ENCODE results near the gene ABI2.
"Not testable (repeated sequence)": the region's sequence is repeated elsewhere in the genome, so short reads cannot be mapped to it uniquely, and the experiment has no call there.

Gene ABI2

DNA sequence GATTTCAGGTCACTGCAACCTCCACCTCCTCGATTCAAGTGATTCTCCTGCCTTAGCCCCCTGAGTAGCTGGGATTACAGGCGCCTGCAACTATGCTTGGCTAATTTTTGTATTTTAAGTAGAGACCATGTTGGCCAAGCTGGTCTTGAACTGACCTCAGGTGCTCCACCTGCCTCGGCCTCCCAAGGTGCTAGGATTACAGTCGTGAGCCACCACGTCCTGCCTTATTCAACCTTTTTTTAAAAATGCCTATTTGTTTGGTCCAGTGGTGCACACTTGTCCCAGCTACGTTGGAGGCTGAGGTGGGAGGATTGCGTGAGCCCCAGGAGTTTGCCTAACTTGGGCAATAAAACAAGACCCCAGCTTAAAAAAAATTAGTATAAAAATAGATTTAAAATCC lies 46.1 kb upstream of the ABI2 start:
- Histone ChIP-seq H2AFZ (ENCODE audit: low read depth, low read length, severe bottlenecking) (no peak overlapping the region), H3K79me2 (ENCODE audit: insufficient read depth, low read length) (no peaks in the 10 kb centered on the region), H3K36me3 (ENCODE audit: low read length) (peaks cover 9% of the 10 kb centered on the region; the same call in 1 of the 2 replicates), H3K9ac (ENCODE audit: low read length) (no peak overlapping the region), H3K9me3 (ENCODE audit: insufficient read depth, low read length) (no peaks in the 10 kb centered on the region), H3K9me2 (replicated peaks; ENCODE audit: insufficient read depth, low read length) (no peaks in the 10 kb centered on the region), H4K20me1 (ENCODE audit: low read depth, low read length) (no peaks in the 10 kb centered on the region), H3K27me3 (ENCODE audit: low read length) (no peaks in the 10 kb centered on the region), H3K4me2 (ENCODE audit: low read depth, low read length, poor library complexity, severe bottlenecking) (no peak overlapping the region), H3K4me3 (ENCODE audit: insufficient read depth, low read length, poor library complexity, severe bottlenecking) (no peak overlapping the region), H3K27ac (ENCODE audit: low read depth, low read length) (no peak overlapping the region), H3F3A (ENCODE audit: insufficient read depth) (no peaks in the 10 kb centered on the region)
- no peak for TF ChIP-seq EZH2phosphoT487 (conservative IDR thresholded peaks at IDR 0.05; ENCODE audit: low read length)
- TF ChIP-seq, protein P1, sequence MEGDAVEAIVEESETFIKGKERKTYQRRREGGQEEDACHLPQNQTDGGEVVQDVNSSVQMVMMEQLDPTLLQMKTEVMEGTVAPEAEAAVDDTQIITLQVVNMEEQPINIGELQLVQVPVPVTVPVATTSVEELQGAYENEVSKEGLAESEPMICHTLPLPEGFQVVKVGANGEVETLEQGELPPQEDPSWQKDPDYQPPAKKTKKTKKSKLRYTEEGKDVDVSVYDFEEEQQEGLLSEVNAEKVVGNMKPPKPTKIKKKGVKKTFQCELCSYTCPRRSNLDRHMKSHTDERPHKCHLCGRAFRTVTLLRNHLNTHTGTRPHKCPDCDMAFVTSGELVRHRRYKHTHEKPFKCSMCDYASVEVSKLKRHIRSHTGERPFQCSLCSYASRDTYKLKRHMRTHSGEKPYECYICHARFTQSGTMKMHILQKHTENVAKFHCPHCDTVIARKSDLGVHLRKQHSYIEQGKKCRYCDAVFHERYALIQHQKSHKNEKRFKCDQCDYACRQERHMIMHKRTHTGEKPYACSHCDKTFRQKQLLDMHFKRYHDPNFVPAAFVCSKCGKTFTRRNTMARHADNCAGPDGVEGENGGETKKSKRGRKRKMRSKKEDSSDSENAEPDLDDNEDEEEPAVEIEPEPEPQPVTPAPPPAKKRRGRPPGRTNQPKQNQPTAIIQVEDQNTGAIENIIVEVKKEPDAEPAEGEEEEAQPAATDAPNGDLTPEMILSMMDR (IDR thresholded peaks at IDR 0.05; ENCODE audit: insufficient read depth, low read length, poor library complexity, severe bottlenecking): no peak

DNA sequence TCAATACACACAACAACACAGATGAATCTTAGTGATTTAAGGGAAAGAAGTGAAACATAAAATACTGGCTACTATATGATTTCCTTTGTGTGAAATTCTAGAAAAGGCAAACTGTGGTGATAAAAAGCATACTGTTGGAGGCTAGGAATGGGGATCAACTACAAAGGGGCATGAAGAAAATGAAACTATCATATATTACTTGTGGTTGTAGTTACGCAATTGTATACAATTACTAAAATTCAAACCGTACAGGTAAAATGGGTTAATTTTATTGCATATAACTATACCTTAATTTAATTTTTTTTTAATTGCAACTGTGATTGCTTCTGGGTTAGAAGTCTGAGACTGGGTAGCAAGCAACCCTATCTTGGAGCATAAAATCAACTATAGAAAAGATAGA lies 41.7 kb upstream of the ABI2 start:
- no peaks in the 10 kb centered on the region for H3K9me3 ChIP-seq (ENCODE audit: insufficient read depth, low read length)
- H3K4me2 ChIP-seq (ENCODE audit: low read depth, low read length, poor library complexity, severe bottlenecking): no peak overlapping the region
- no peaks in the 10 kb centered on the region for H4K20me1 ChIP-seq (ENCODE audit: low read depth, low read length)
- 0 out of 2 replicates have a peak, but pooled peaks cover 6% of the 10 kb centered on the region for H3K36me3 ChIP-seq (ENCODE audit: low read length)
- no peak overlapping the region for H2AFZ ChIP-seq (ENCODE audit: low read depth, low read length, severe bottlenecking)
- H3K27me3 ChIP-seq (ENCODE audit: low read length): no peaks in the 10 kb centered on the region
- H3K9ac ChIP-seq (ENCODE audit: low read length): no peak overlapping the region
- no peaks in the 10 kb centered on the region for H3K9me2 ChIP-seq (replicated peaks; ENCODE audit: insufficient read depth, low read length)
- H3K79me2 ChIP-seq (ENCODE audit: insufficient read depth, low read length): no peaks in the 10 kb centered on the region
- H3K4me3 ChIP-seq (ENCODE audit: insufficient read depth, low read length, poor library complexity, severe bottlenecking): no peak overlapping the region
- H3F3A ChIP-seq (ENCODE audit: insufficient read depth): no peaks in the 10 kb centered on the region; the same call in 1 of the 2 replicates
- no peak overlapping the region for H3K27ac ChIP-seq (ENCODE audit: low read depth, low read length)
- TF ChIP-seq, protein P1 (IDR thresholded peaks at IDR 0.05; ENCODE audit: insufficient read depth, low read length, poor library complexity, severe bottlenecking): no peak
- TF ChIP-seq EZH2phosphoT487 (conservative IDR thresholded peaks at IDR 0.05; ENCODE audit: low read length): no peak

DNA sequence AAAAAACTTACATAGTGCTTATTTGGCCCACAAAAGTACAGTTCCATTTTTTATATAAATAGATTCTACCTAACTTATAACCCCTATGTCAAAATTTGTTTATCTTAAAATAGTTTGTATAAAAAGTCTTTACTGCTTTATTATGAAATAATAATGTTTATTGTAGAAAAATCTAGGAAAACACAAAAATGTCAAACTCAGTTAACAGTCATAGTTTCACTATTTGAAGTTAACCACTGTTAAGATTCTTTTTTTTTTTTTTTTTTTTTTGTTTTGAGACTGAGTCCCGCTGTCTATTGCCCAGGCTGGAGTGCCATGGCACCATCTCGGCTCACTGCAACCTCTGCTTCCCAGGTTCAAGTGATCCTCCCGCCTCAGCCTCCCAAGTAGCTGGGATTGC lies 26.5 kb upstream of the ABI2 start:
- no peaks in the 10 kb centered on the region for H3K9me3 ChIP-seq (ENCODE audit: insufficient read depth, low read length)
- no peak overlapping the region for H3K9ac ChIP-seq (ENCODE audit: low read length)
- no peak for TF ChIP-seq EZH2phosphoT487 (conservative IDR thresholded peaks at IDR 0.05; ENCODE audit: low read length)
- TF ChIP-seq, protein P1 (IDR thresholded peaks at IDR 0.05; ENCODE audit: insufficient read depth, low read length, poor library complexity, severe bottlenecking): no peak
- no peaks in the 10 kb centered on the region for H3K27me3 ChIP-seq (ENCODE audit: low read length)
- H3K4me3 ChIP-seq (ENCODE audit: insufficient read depth, low read length, poor library complexity, severe bottlenecking): no peak overlapping the region
- H3K36me3 ChIP-seq (ENCODE audit: low read length): no peaks in the 10 kb centered on the region
- H3F3A ChIP-seq (ENCODE audit: insufficient read depth): no peaks in the 10 kb centered on the region
- H3K79me2 ChIP-seq (ENCODE audit: insufficient read depth, low read length): no peaks in the 10 kb centered on the region
- no peak overlapping the region for H3K4me2 ChIP-seq (ENCODE audit: low read depth, low read length, poor library complexity, severe bottlenecking)
- no peak overlapping the region for H2AFZ ChIP-seq (ENCODE audit: low read depth, low read length, severe bottlenecking)
- no peak overlapping the region for H3K27ac ChIP-seq (ENCODE audit: low read depth, low read length)
- H3K9me2 ChIP-seq (replicated peaks; ENCODE audit: insufficient read depth, low read length): no peaks in the 10 kb centered on the region
- no peaks in the 10 kb centered on the region for H4K20me1 ChIP-seq (ENCODE audit: low read depth, low read length)

DNA sequence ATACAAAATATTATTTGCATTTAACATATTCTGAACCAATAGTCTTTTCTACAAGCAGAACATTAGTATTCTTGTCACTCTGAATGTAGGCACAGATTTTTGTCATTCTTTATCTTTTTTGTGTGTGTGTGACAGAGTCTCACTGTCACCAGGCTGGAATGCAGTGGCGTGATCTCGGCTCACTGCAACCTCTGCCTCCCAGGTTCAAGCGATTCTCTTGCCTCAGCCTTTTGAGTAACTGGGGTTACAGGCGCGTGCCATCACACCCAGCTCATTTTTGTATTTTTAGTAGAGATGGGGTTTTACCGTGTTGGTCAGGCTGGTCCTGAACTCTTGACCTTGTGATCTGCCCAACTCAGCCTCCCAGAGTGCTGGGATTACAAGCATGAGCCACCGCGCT lies 25.6 kb upstream of the ABI2 start:
- H4K20me1 ChIP-seq (ENCODE audit: low read depth, low read length); H3F3A ChIP-seq (ENCODE audit: insufficient read depth); H2AFZ ChIP-seq (ENCODE audit: low read depth, low read length, severe bottlenecking); H3K9ac ChIP-seq (ENCODE audit: low read length); H3K4me2 ChIP-seq (ENCODE audit: low read depth, low read length, poor library complexity, severe bottlenecking); H3K9me3 ChIP-seq (ENCODE audit: insufficient read depth, low read length); H3K27me3 ChIP-seq (ENCODE audit: low read length); H3K79me2 ChIP-seq (ENCODE audit: insufficient read depth, low read length); H3K36me3 ChIP-seq (ENCODE audit: low read length); H3K9me2 ChIP-seq (replicated peaks; ENCODE audit: insufficient read depth, low read length); H3K4me3 ChIP-seq (ENCODE audit: insufficient read depth, low read length, poor library complexity, severe bottlenecking); H3K27ac ChIP-seq (ENCODE audit: low read depth, low read length): not testable (repeated sequence)

Data from SU-DHL-6 (cell line).